IMR-90 (cell line): ENCODE measurements around the gene CHST10. TPM values are rescaled to one million over a fixed set of nuclear protein-coding genes. Genes with fewer than 3 reads are reported as not detected.

Source experiments
- ATAC-seq: fragments of 200-7000 bp; cut with Tn5 transposase; 2 replicates; pipeline ENCODE4 v1.9.1; 2020; ENCODE audit warnings: low read depth, mild to moderate bottlenecking, moderate library complexity
- BruUV-seq: library from RNA; stranded (reverse); fragments of 400-500 nt; replicated peaks from 2 replicates; lab custom pipeline; 2021; lab: Mats Ljungman, UMichigan
- CTCF ChIA-PET: fragments of 300-600 bp; formaldehyde crosslinking; extraction: SDS; loops from one replicate; lab custom pipeline; 2021; ENCODE audit warnings: antibody characterized with exemption; lab: Yijun Ruan, JAX
- POLR2A ChIA-PET: fragments of 300-600 bp; sonication (Branson Sonifier 250); formaldehyde crosslinking; loops from one replicate; lab custom pipeline; 2022; ENCODE audit warnings: antibody characterized with exemption; ENCODE audit not compliant: unreplicated experiment; lab: Charles Lee
- DNase-seq: peaks from one replicate; pipeline ENCODE4 v3.0.0; 2013
- H2AFZ ChIP-seq: replicated peaks from 2 replicates; pipeline ENCODE3; 2013; ENCODE audit warnings: low read length, mild to moderate bottlenecking; ENCODE audit not compliant: poor library complexity
- H2AK5ac ChIP-seq: 2 replicates; pipeline ENCODE4 v1.6.1; 2013; ENCODE audit warnings: low read depth, low read length, inconsistent platforms
- H2AK9ac ChIP-seq: replicated peaks from 2 replicates; pipeline ENCODE3; 2013; ENCODE audit warnings: mild to moderate bottlenecking, low read depth, low read length, moderate library complexity; ENCODE audit not compliant: poor library complexity
- H2BK120ac ChIP-seq: 2 replicates; pipeline ENCODE4 v1.6.1; 2013; ENCODE audit warnings: low read depth, low read length, inconsistent platforms
- H2BK15ac ChIP-seq: 3 replicates; pipeline ENCODE4 v1.6.1; 2013; ENCODE audit warnings: low read depth, low read length, inconsistent platforms
- H2BK20ac ChIP-seq: 2 replicates; pipeline ENCODE4 v1.6.1; 2013; ENCODE audit warnings: low read depth, mild to moderate bottlenecking, inconsistent platforms, low read length, moderate library complexity
- H2BK5ac ChIP-seq: 2 replicates; pipeline ENCODE4 v1.6.1; 2013; ENCODE audit warnings: mild to moderate bottlenecking, low read depth, low read length, inconsistent platforms; ENCODE audit not compliant: poor library complexity, severe bottlenecking
- H3K14ac ChIP-seq: replicated peaks from 2 replicates; pipeline ENCODE4 v1.6.1; 2013; ENCODE audit warnings: low read depth, low read length, inconsistent platforms
- H3K18ac ChIP-seq: 2 replicates; pipeline ENCODE4 v1.6.1; 2013; ENCODE audit warnings: low read depth, low read length, control low read depth
- H3K23ac ChIP-seq: 2 replicates; pipeline ENCODE4 v1.6.1; 2013; ENCODE audit warnings: low read depth, low read length, inconsistent platforms
- H3K27ac ChIP-seq: 2 replicates; pipeline ENCODE4 v1.5.1; 2013; ENCODE audit warnings: mild to moderate bottlenecking, control low read depth, low read length; ENCODE audit not compliant: insufficient read depth
- H3K27me3 ChIP-seq: 2 replicates; pipeline ENCODE4 v1.6.1; 2013; ENCODE audit warnings: low read length; ENCODE audit not compliant: control insufficient read depth, insufficient read depth
- H3K36me3 ChIP-seq: 2 replicates; pipeline ENCODE4 v1.6.1; 2013; ENCODE audit warnings: low read length, mixed read lengths; ENCODE audit not compliant: control insufficient read depth, insufficient read depth
- H3K4ac ChIP-seq: 2 replicates; pipeline ENCODE4 v1.6.1; 2013; ENCODE audit warnings: low read depth, low read length, inconsistent platforms
- H3K4me1 ChIP-seq: 2 replicates; pipeline ENCODE4 v1.6.1; 2013; ENCODE audit warnings: low read length, mixed read lengths; ENCODE audit not compliant: control insufficient read depth, insufficient read depth
- H3K4me2 ChIP-seq: 2 replicates; pipeline ENCODE4 v1.6.1; 2013; ENCODE audit warnings: low read depth, mild to moderate bottlenecking, control low read depth, low read length, moderate library complexity
- H3K4me3 ChIP-seq: 2 replicates; pipeline ENCODE4 v1.5.1; 2013; ENCODE audit warnings: low read depth, mild to moderate bottlenecking, control low read depth, low read length, moderate library complexity; ENCODE audit not compliant: insufficient read depth
- H3K56ac ChIP-seq: 2 replicates; pipeline ENCODE4 v1.6.1; 2013; ENCODE audit warnings: low read length, inconsistent platforms; ENCODE audit not compliant: insufficient read depth; ENCODE audit errors: extremely low read depth
- H3K79me1 ChIP-seq, 2 experiments: 2 replicates each; pipeline ENCODE4 v1.6.1; 2013; ENCODE audit warnings: low read length in 2 of 2, inconsistent platforms in 1 of 2, low read depth in 1 of 2
- H3K9ac ChIP-seq: 2 replicates; pipeline ENCODE4 v1.6.1; 2013; ENCODE audit warnings: low read depth, low read length, control low read depth
- H3K9me1 ChIP-seq: 2 replicates; pipeline ENCODE4 v1.6.1; 2013; ENCODE audit warnings: low read length, inconsistent platforms; ENCODE audit not compliant: insufficient read depth
- H3K9me3 ChIP-seq: 2 replicates; pipeline ENCODE4 v1.6.1; 2013; ENCODE audit warnings: low read length; ENCODE audit not compliant: control insufficient read depth, insufficient read depth
- H4K20me1 ChIP-seq: 2 replicates; pipeline ENCODE4 v1.6.1; 2013; ENCODE audit warnings: low read length, inconsistent platforms; ENCODE audit not compliant: insufficient read depth
- H4K5ac ChIP-seq: 2 replicates; pipeline ENCODE4 v1.6.1; 2013; ENCODE audit warnings: mild to moderate bottlenecking, low read depth, low read length, control low read depth
- H4K8ac ChIP-seq, 2 experiments: 2 replicates each; pipeline ENCODE4 v1.6.1; 2013; ENCODE audit warnings: low read depth in 2 of 2, low read length in 2 of 2, control low read depth in 1 of 2, inconsistent platforms in 1 of 2
- H4K91ac ChIP-seq: 2 replicates; pipeline ENCODE4 v1.6.1; 2013; ENCODE audit warnings: low read depth, low read length, inconsistent platforms; ENCODE audit not compliant: insufficient read depth
- BHLHE40 ChIP-seq: fragments of 150-350 bp; IDR thresholded peaks from 2 replicates; pipeline ENCODE4 v1.6.1; 2016; ENCODE audit warnings: mild to moderate bottlenecking, low read depth, low read length
- CHD1 ChIP-seq: IDR thresholded peaks from 2 replicates; pipeline ENCODE4 v1.6.1; 2012; ENCODE audit warnings: low read depth, low read length, improper control_type of control experiment
- CTCF ChIP-seq: conservative IDR thresholded peaks from 2 replicates; pipeline ENCODE4 v1.5.1; 2012; ENCODE audit warnings: mild to moderate bottlenecking, low read depth, low read length, improper control_type of control experiment
- ELK1 ChIP-seq: fragments of 150-350 bp; IDR thresholded peaks from 2 replicates; pipeline ENCODE4 v1.6.1; 2016; ENCODE audit warnings: low read depth, mild to moderate bottlenecking, low read length, moderate library complexity, borderline replicate concordance
- RCOR1 ChIP-seq: IDR thresholded peaks from 2 replicates; pipeline ENCODE4 v1.6.1; 2012; ENCODE audit warnings: mild to moderate bottlenecking, low read length, improper control_type of control experiment; ENCODE audit not compliant: insufficient replicate concordance
- RFX5 ChIP-seq: IDR thresholded peaks from 2 replicates; pipeline ENCODE4 v1.8.0; 2012; ENCODE audit warnings: low read depth, mild to moderate bottlenecking, low read length, moderate library complexity
- SMC3 ChIP-seq: fragments of 150-350 bp; IDR thresholded peaks from 2 replicates; pipeline ENCODE4 v1.6.1; 2016; ENCODE audit warnings: low read depth, mild to moderate bottlenecking, antibody characterized with exemption, low read length, moderate library complexity
- WGBS, 2 experiments: methylation state at CpG; one replicate each; pipeline versions ENCODE4 v1.1.5 to v1.1.7; 2013; ENCODE audit warnings: missing lambda C conversion rate in 2 of 2; ENCODE audit not compliant: insufficient read length in 1 of 2; ENCODE audit errors: extremely low coverage in 2 of 2; 5-methylcytosine and 5-hydroxymethylcytosine counted together
- dilution Hi-C: fragments of 300-500 bp; cut with HindIII; formaldehyde crosslinking; loops from one replicate; pipeline ENCODE4 v1.14.3; 2018; ENCODE audit warnings: low sequenced_read_pairs; ENCODE audit not compliant: unreplicated experiment
- in situ Hi-C: fragments of 300-500 bp; cut with MboI; formaldehyde crosslinking; loops from 3 replicates; pipeline ENCODE4 v1.14.3; 2019; ENCODE audit warnings: low sequenced_read_pairs, inconsistent platforms, mixed read lengths
- intact Hi-C: fragments of 100-400 bp; cut with micrococcal nuclease; formaldehyde crosslinking; loops from 2 replicates; pipeline ENCODE4 v1.10.0; 2022
- polyA plus RNA-seq, 3 experiments: library from polyadenylated mRNA; depleted of rRNA; stranded (reverse); fragments of >200 nt; gene quantifications; 2 replicates each; pipeline ENCODE4 v1.2.3, GENCODE V29; 2012; ENCODE audit warnings: low replicate concordance in 1 of 3
- total RNA-seq: library from RNA; depleted of rRNA; stranded (reverse); fragments of >200 nt; gene quantifications from 2 replicates; pipeline ENCODE4 v1.2.3, GENCODE V29; 2012
- TF ChIP-seq, protein P1 (sequence below): fragments of 150-350 bp; IDR thresholded peaks from 2 replicates; pipeline ENCODE4 v1.6.1; 2017; ENCODE audit warnings: mild to moderate bottlenecking, antibody characterized with exemption, low read length, low read depth

Gene CHST10
- total and polyA plus RNA-seq, 2 of the 4 experiments (the other 2 are of a cell fraction) = 6.9 to 8.6 TPM

DNA sequence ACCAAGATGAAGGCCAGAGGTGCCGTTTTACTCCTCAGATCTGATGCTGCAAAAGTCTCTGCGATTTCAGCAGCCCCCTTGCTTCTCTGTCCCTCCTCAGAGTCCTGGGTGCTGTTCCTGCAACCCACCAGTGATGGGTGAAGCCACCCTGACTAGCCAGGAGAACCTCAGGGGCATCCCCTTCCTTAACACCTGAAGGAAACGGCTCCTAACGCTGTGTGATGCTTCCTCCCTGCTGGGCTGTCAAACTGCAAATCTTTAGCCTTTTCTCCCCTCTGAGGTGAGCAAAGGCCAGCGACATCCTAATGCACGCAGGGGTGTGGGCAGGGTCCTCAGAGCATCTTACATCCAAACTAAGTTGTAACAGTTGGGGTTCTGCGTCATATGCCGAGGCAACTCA is 24.8 kb downstream of the CHST10 start:
- H3K23ac ChIP-seq = no peak overlapping the region
- H3K36me3 ChIP-seq = peaks cover 10% of the 10 kb centered on the region
- WGBS, 2 experiments = 83% methylated on average over 2 of the region's 8 CpGs; no CpG with 5 or more reads in 1 of the 2 experiments
- no peak overlapping the region for H2BK20ac ChIP-seq
- no peak overlapping the region for H3K4ac ChIP-seq
- H3K4me2 ChIP-seq = no peak overlapping the region
- no peak for ATAC-seq
- no peak overlapping the region for H2BK5ac ChIP-seq
- TF ChIP-seq RCOR1 (no peak), RFX5 (no peak), ELK1 (no peak), SMC3 (no peak), BHLHE40 (no peak), CHD1 (no peak), CTCF (no peak)
- TF ChIP-seq, protein P1, sequence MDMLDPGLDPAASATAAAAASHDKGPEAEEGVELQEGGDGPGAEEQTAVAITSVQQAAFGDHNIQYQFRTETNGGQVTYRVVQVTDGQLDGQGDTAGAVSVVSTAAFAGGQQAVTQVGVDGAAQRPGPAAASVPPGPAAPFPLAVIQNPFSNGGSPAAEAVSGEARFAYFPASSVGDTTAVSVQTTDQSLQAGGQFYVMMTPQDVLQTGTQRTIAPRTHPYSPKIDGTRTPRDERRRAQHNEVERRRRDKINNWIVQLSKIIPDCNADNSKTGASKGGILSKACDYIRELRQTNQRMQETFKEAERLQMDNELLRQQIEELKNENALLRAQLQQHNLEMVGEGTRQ = no peak
- intact Hi-C loops = no loop called here
- no peak for DNase-seq
- H4K91ac ChIP-seq = no peak overlapping the region
- no peak overlapping the region for H4K8ac ChIP-seq
- H3K56ac ChIP-seq = no peak overlapping the region
- peaks cover 2% of the 10 kb centered on the region; the same call in 1 of the 2 replicates for H3K4me1 ChIP-seq
- H3K14ac ChIP-seq = no peak overlapping the region
- no peak overlapping the region for H2AFZ ChIP-seq
- no peak overlapping the region for H2AK9ac ChIP-seq
- H2AK5ac ChIP-seq = no peak overlapping the region
- H4K5ac ChIP-seq = no peak overlapping the region
- dilution Hi-C loops = no loop called here
- no peak overlapping the region for H3K9ac ChIP-seq
- no peak overlapping the region for H3K18ac ChIP-seq
- ChIA-PET CTCF (no interaction called here), POLR2A (no interaction called here)
- H3K79me1 ChIP-seq = no peaks in the 10 kb centered on the region
- no peaks in the 10 kb centered on the region; the same call in 1 of the 2 replicates for H3K9me1 ChIP-seq
- in situ Hi-C loops = loop anchor here (25.0 kb wide), 2 partner anchors 680 to 855 kb away; no protein-coding TSS in a partner anchor
- H3K27me3 ChIP-seq = peaks cover 4% of the 10 kb centered on the region; the same call in 1 of the 2 replicates
- no peaks in the 10 kb centered on the region for H3K9me3 ChIP-seq
- H3K27ac ChIP-seq = no peak overlapping the region
- H2BK15ac ChIP-seq = no peak overlapping the region
- H4K20me1 ChIP-seq = no peaks in the 10 kb centered on the region
- no peak overlapping the region for H2BK120ac ChIP-seq
- no TSS peak for BruUV-seq
- H3K4me3 ChIP-seq = no peak overlapping the region
